Loucy (cell line): Measurements from ENCODE around the gene MYOT.

Experiments
- H2AFZ ChIP-seq: fragments of 200-600 bp; sonication (generic); 2 replicates; pipeline ENCODE4 v1.6.0; 2016; ENCODE audit warnings: antibody characterized with exemption, mild to moderate bottlenecking, low read length, moderate library complexity
- H3F3A ChIP-seq: fragments of 200-600 bp; 2 replicates; pipeline ENCODE4 v1.6.0; 2016; ENCODE audit warnings: antibody characterized with exemption, low read depth, mild to moderate bottlenecking
- H3K27me3 ChIP-seq: fragments of 200-600 bp; sonication (generic); 2 replicates; pipeline ENCODE4 v1.6.1; 2014; ENCODE audit warnings: low read length, mild to moderate bottlenecking; ENCODE audit not compliant: insufficient read depth, poor library complexity, severe bottlenecking
- H3K36me3 ChIP-seq: fragments of 200-600 bp; sonication (generic); 2 replicates; pipeline ENCODE4 v1.6.1; 2016; ENCODE audit warnings: low read length; ENCODE audit not compliant: insufficient read depth
- H3K4me1 ChIP-seq: fragments of 200-600 bp; sonication (generic); 2 replicates; pipeline ENCODE4 v1.5.1; 2014; ENCODE audit warnings: low read length, mild to moderate bottlenecking; ENCODE audit not compliant: insufficient read depth, poor library complexity, severe bottlenecking
- H3K4me2 ChIP-seq: fragments of 200-600 bp; sonication (generic); 2 replicates; pipeline ENCODE4 v1.6.0; 2014; ENCODE audit warnings: antibody characterized with exemption, low read length, low read depth, mild to moderate bottlenecking; ENCODE audit not compliant: poor library complexity, severe bottlenecking
- H3K4me3 ChIP-seq: fragments of 200-600 bp; sonication (generic); 2 replicates; pipeline ENCODE4 v1.5.1; 2014; ENCODE audit warnings: low read length, mild to moderate bottlenecking, mixed read lengths; ENCODE audit not compliant: poor library complexity, severe bottlenecking
- H3K79me2 ChIP-seq: fragments of 200-600 bp; sonication (generic); 2 replicates; pipeline ENCODE4 v1.6.1; 2014; ENCODE audit warnings: low read length; ENCODE audit not compliant: insufficient read depth
- H3K9ac ChIP-seq: fragments of 200-600 bp; sonication (generic); 2 replicates; pipeline ENCODE4 v1.6.0; 2014; ENCODE audit warnings: mild to moderate bottlenecking, low read depth, low read length, moderate library complexity; ENCODE audit not compliant: poor library complexity, severe bottlenecking
- H3K9me2 ChIP-seq: fragments of 200-600 bp; sonication (generic); replicated peaks from 2 replicates; pipeline ENCODE4 v1.6.1; 2016; ENCODE audit warnings: low read depth, low read length, mixed read lengths
- H3K9me3 ChIP-seq: fragments of 200-600 bp; sonication (generic); 2 replicates; pipeline ENCODE4 v1.6.1; 2014; ENCODE audit warnings: mild to moderate bottlenecking, antibody characterized with exemption, low read length, low read depth; ENCODE audit not compliant: insufficient read depth
- H4K20me1 ChIP-seq: fragments of 200-600 bp; sonication (generic); 2 replicates; pipeline ENCODE4 v1.6.0; 2014; ENCODE audit warnings: antibody characterized with exemption, low read length, mild to moderate bottlenecking; ENCODE audit not compliant: insufficient read depth, poor library complexity, severe bottlenecking
- CTCF ChIP-seq: fragments of 200-600 bp; sonication (generic); conservative IDR thresholded peaks from 2 replicates; pipeline ENCODE4 v1.5.1; 2014; ENCODE audit warnings: mild to moderate bottlenecking, antibody characterized with exemption, low read length
- EZH2phosphoT487 ChIP-seq: fragments of 200-600 bp; IDR thresholded peaks from 2 replicates; pipeline ENCODE4 v1.6.1; 2018; ENCODE audit warnings: antibody characterized with exemption, mild to moderate bottlenecking, moderate library complexity, borderline replicate concordance

Gene MYOT

DNA sequence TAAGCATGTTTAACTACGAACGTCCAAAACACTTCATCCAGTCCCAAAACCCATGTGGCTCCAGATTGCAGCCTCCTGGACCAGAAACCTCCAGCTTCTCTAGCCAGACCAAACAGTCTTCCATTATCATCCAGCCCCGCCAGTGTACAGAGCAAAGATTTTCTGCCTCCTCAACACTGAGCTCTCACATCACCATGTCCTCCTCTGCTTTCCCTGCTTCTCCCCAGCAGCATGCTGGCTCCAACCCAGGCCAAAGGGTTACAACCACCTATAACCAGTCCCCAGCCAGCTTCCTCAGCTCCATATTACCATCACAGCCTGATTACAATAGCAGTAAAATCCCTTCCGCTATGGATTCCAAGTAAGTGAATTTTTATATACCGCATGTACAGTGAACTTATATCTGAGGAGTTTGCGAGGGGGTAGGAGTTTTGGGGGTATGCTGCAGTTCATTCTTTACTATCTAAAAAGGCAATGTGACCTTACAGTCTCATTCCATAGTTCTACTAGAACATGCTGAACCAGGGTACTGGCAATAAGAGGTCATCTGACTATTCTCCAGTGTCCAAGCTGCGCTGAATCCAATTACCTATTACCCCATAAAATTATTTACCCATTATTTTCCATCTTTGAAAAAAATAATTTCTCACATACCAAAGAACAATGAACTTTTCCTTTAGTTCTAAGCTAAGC, 3.1 kb downstream of the MYOT start:
- Histone ChIP-seq H3K4me3 (no peak overlapping the region), H3K9me3 (no peaks in the 10 kb centered on the region), H3K9ac (no peak overlapping the region), H2AFZ (no peak overlapping the region), H3K27me3 (no peaks in the 10 kb centered on the region), H3F3A (no peaks in the 10 kb centered on the region), H3K79me2 (no peaks in the 10 kb centered on the region), H3K36me3 (no peaks in the 10 kb centered on the region), H3K9me2 (no peaks in the 10 kb centered on the region), H3K4me1 (peaks cover 12% of the 10 kb centered on the region), H4K20me1 (no peaks in the 10 kb centered on the region), H3K4me2 (no peak overlapping the region)
- TF ChIP-seq EZH2phosphoT487, result no peak
- no peak for TF ChIP-seq CTCF

GRCh38 chr5:137871571-137871970, 3.9 kb downstream of the MYOT start:
- Histone ChIP-seq H3K27me3 (no peaks in the 10 kb centered on the region), H3K4me2 (no peak overlapping the region), H3K9ac (no peak overlapping the region), H3K36me3 (no peaks in the 10 kb centered on the region), H2AFZ (no peak overlapping the region), H3K4me3 (no peak overlapping the region), H3K9me2 (no peaks in the 10 kb centered on the region), H3F3A (no peaks in the 10 kb centered on the region), H3K79me2 (no peaks in the 10 kb centered on the region), H4K20me1 (no peaks in the 10 kb centered on the region), H3K9me3 (no peaks in the 10 kb centered on the region), H3K4me1 (peaks cover 12% of the 10 kb centered on the region)
- TF ChIP-seq CTCF (no peak), EZH2phosphoT487 (no peak)

GRCh38 chr5:137872466-137872865, 4.8 kb downstream of the MYOT start:
- TF ChIP-seq CTCF (no peak), EZH2phosphoT487 (no peak)
- Histone ChIP-seq H3K36me3 (no peaks in the 10 kb centered on the region), H4K20me1 (no peaks in the 10 kb centered on the region), H3K27me3 (no peaks in the 10 kb centered on the region), H3F3A (no peaks in the 10 kb centered on the region), H3K79me2 (no peaks in the 10 kb centered on the region), H3K9me3 (no peaks in the 10 kb centered on the region), H3K4me3 (no peak overlapping the region), H3K4me2 (no peak overlapping the region), H3K4me1 (peaks cover 5% of the 10 kb centered on the region), H3K9ac (no peak overlapping the region), H2AFZ (no peak overlapping the region), H3K9me2 (no peaks in the 10 kb centered on the region)
